ENCODE results near the gene FGD4.
A peak's percentile ranks its signal among the peaks of the same experiment; 100 is the strongest.

FGD4 gene

GRCh38 chr12:32612658-32613614 is 213.6 kb downstream of the FGD4 start:
- DNase-seq, result no peak

GRCh38 chr12:32615441-32615840 is 216.1 kb downstream of the FGD4 start:
- DNase-seq, result peak; percentile 44

GRCh38 chr12:32617534-32617933 is 218.2 kb downstream of the FGD4 start:
- DNase-seq, result no peak

GRCh38 chr12:32618115-32618514 is 218.8 kb downstream of the FGD4 start:
- DNase-seq, result no peak

- DNase-seq, result no peak
Observed at GRCh38 chr12:32627976-32628375, 228.6 kb downstream of the FGD4 start.

GRCh38 chr12:32641287-32641901 is 242.0 kb downstream of the FGD4 start:
- no peak for DNase-seq

GRCh38 chr12:32644431-32644830 is 245.1 kb downstream of the FGD4 start:
- DNase-seq, result peak; percentile 93

GRCh38 chr12:32647275-32647674 is 247.9 kb downstream of the FGD4 start:
- DNase-seq, result no peak

- DNase-seq, result no peak
Observed at GRCh38 chr12:32650508-32650907, 251.2 kb downstream of the FGD4 start.

- no peak for DNase-seq
Observed at GRCh38 chr12:32651151-32651955, 252.0 kb downstream of the FGD4 start.

- DNase-seq, result no peak
Observed at GRCh38 chr12:32651956-32652210, 252.5 kb downstream of the FGD4 start.

GRCh38 chr12:32659908-32660440 is 260.6 kb downstream of the FGD4 start:
- DNase-seq, result no peak

GRCh38 chr12:32661706-32662105 is 262.3 kb downstream of the FGD4 start:
- no peak for DNase-seq

- DNase-seq, result no peak
Observed at GRCh38 chr12:32662665-32663064, 263.3 kb downstream of the FGD4 start.

- no peak for DNase-seq
Observed at GRCh38 chr12:32666018-32666417, 266.7 kb downstream of the FGD4 start.

GRCh38 chr12:32669584-32669983 is 270.2 kb downstream of the FGD4 start:
- DNase-seq, result no peak

GRCh38 chr12:32671930-32672780 is 272.8 kb downstream of the FGD4 start:
- DNase-seq, result peak; percentile 77

- DNase-seq, result peak; percentile 96
Observed at GRCh38 chr12:32679091-32679919, 279.9 kb downstream of the FGD4 start, which contains the start of gene DNM1L. Gene DNM1L (plus strand): TSS chr12:32679301. CDS start chr12:32679364, 63 bp downstream.

GRCh38 chr12:32679920-32680237 is 280.5 kb downstream of the FGD4 start:
- no peak for DNase-seq

- no peak for DNase-seq
Observed at GRCh38 chr12:32680787-32681186, 281.4 kb downstream of the FGD4 start.

- DNase-seq, result no peak
Observed at GRCh38 chr12:32681272-32681671, 281.9 kb downstream of the FGD4 start.

- DNase-seq, result no peak
Observed at GRCh38 chr12:32686340-32686739, 287.0 kb downstream of the FGD4 start.
